ENCODE results near the gene TSACC.

- no peak for TF ChIP-seq CTCF (IDR thresholded peaks at IDR 0.05; ENCODE audit: low read depth, low read length, poor library complexity, severe bottlenecking)
- TF ChIP-seq EZH2phosphoT487 (IDR thresholded peaks at IDR 0.05; ENCODE audit: borderline replicate concordance, low read length): no peak
Measured at GRCh38 chr1:156305215-156305614, 33.1 kb upstream of the TSACC start.
